Right cardiac atrium (tissue), 5 donors: Measurements from ENCODE around the gene NUCB2. TPM values are rescaled to one million over a fixed set of nuclear protein-coding genes. Genes with fewer than 3 reads are reported as not detected.
"Not testable (repeated sequence)": the region's sequence is repeated elsewhere in the genome, so short reads cannot be mapped to it uniquely, and the experiment has no call there.

Experiments
- ATAC-seq, 2 donors: fragments of 200-7000 bp; cut with Tn5 transposase; one replicate each; pipeline versions ENCODE4 v1.8.0 to v1.9.1; 2020; ENCODE audit warnings: moderate library complexity in 2 of 2, mild to moderate bottlenecking in 1 of 2
- DNase-seq, 3 donors: peaks; one replicate each; pipeline ENCODE4 v3.0.0-alpha.2; 2020
- H3K27ac ChIP-seq: one replicate; pipeline ENCODE4 v1.5.1; 2013; ENCODE audit warnings: mild to moderate bottlenecking, low read length, control low read depth, moderate library complexity
- H3K27me3 ChIP-seq: one replicate; pipeline ENCODE4 v1.6.1; 2013; ENCODE audit not compliant: control insufficient read depth, insufficient read depth
- H3K4me1 ChIP-seq: one replicate; pipeline ENCODE4 v1.6.1; 2013; ENCODE audit warnings: low read length; ENCODE audit not compliant: control insufficient read depth, insufficient read depth
- H3K4me3 ChIP-seq: one replicate; pipeline ENCODE4 v1.5.1; 2013; ENCODE audit warnings: low read length, control low read depth
- H3K9me3 ChIP-seq: one replicate; pipeline ENCODE4 v1.6.1; 2013; ENCODE audit warnings: low read length; ENCODE audit not compliant: control insufficient read depth
- WGBS: extraction: QIAGEN DNeasy Blood & Tissue Kit; methylation state at CpG from one replicate; pipeline ENCODE4 v1.1.7; 2013; 5-methylcytosine and 5-hydroxymethylcytosine counted together
- intact Hi-C, 4 donors: fragments of 100-400 bp; cut with DNase I; formaldehyde crosslinking; loops; one replicate each; pipeline versions ENCODE4 v1.11.0 to v1.14.0; 2022 to 2023
- long read RNA-seq, 4 donors: library from polyadenylated mRNA; unstranded; transcript quantifications; one replicate each; pipeline ENCODE4 v2.0.0, GENCODE V29; 2020 to 2021
- polyA plus RNA-seq: library from polyadenylated mRNA; stranded (reverse); fragments of 200-250 nt; gene quantifications from one replicate; pipeline ENCODE4 v1.2.3, GENCODE V29; 2013
- total RNA-seq, 4 donors: library from RNA; stranded (reverse); fragmentation: NEBNext Ultra II Directional; extraction: Animal tissue kit (Norgen Biotek cat#: 25700); gene quantifications; one replicate each; pipeline ENCODE4 v1.2.1, GENCODE V29; 2021
- donor health status: healthy with polysubstance abuse.
- donor health status: DM: no; HTN: yes; CAD: no.
- donor health status: DM: no; HTN: no; CAD: no.
- donor health status: DM: no; HTN: yes; CAD: no; lungs with severe emphysema.
- donor health status: DM: yes; HTN: yes; CAD: no.

The NUCB2 gene
- total RNA-seq, result 100 to 1,000 TPM; 118 to 172 (median 137) TPM
- 135 TPM for polyA plus RNA-seq
- long read RNA-seq, donor 1, transcript NUCB2-208 (14 exons, 2,274 nt), result major isoform, 61 of 238 reads
- long read RNA-seq, donor 1, partial matches to known transcripts, result 76 of 238 reads
- long read RNA-seq, donor 1, other reads (novel, unspliced or antisense), result 100 of 238 reads
- long read RNA-seq, donor 2, transcript NUCB2-208 (14 exons, 2,274 nt), result major isoform, 28 of 79 reads
- long read RNA-seq, donor 2, partial matches to known transcripts, result 8 of 79 reads
- long read RNA-seq, donor 2, other reads (novel, unspliced or antisense), result 43 of 79 reads
- long read RNA-seq, donor 3, transcript NUCB2-208 (14 exons, 2,274 nt), result major isoform, 40 of 145 reads
- long read RNA-seq, donor 3, partial matches to known transcripts, result 32 of 145 reads
- long read RNA-seq, donor 3, other reads (novel, unspliced or antisense), result 73 of 145 reads
- long read RNA-seq, donor 4, transcript NUCB2-208 (14 exons, 2,274 nt), result major isoform, 49 of 100 reads
- long read RNA-seq, donor 4, partial matches to known transcripts, result 6 of 100 reads
- long read RNA-seq, donor 4, other reads (novel, unspliced or antisense), result 44 of 100 reads

DNA sequence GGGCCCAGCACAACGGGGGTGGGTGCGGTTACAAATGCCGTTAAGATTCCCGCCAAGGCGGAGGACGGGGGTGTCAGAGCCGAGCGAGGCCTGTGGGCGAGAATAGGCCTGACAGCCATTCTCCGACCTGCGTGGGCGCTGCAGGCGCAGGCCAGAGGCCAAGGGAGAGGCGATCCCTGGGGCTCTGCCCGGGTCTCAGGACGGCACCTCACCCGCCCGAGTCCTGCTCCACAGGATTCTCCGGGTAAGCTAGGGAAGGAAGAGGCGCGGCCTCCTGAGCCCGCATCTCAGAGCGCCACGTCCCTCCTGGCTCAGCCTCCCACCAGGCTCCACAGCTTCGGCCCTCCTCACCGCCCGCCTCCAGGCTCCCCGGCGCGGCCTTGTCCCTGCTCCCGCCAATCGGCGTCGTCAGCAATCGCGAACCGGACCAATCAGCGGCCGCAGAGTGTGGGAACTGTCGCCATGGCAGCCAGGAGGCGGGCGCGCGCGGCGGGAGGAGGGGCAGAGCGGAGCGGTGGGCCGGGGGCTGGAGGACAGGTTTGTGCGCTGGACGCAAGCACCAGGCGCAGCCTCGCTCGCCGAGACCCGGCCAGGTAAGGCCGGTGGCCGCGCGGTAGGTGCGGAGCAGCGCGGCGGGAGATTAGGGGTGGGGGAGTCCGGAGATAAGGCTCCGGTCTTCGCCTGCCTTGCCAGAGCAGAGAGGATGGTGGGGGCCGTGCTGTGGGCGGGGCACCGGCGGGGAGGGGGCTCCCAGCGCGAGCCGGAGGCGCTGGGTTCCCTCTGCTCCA, at the start of gene NUCB2:
TSS of gene NUCB2 (plus strand) at position 504 of the 788 bp plus-strand sequence. CDS start 18,585 bp downstream, outside the sequence.
- ATAC-seq (peak; percentile 99), DNase-seq (peak; percentile 99)
- peak within 1 kb of the TSS; percentile 73 for H3K4me3 ChIP-seq
- no peaks in the 10 kb centered on the region for H3K9me3 ChIP-seq
- H3K27ac ChIP-seq, result peak within 1 kb of the TSS; percentile 79
- intact Hi-C loops, result no loop called here
- no peaks in the 10 kb centered on the region for H3K4me1 ChIP-seq
- H3K27me3 ChIP-seq, result no peaks in the 10 kb centered on the region
- WGBS, result under 1% methylated on average over 75 of the region's 75 CpGs

GRCh38 chr11:17228186-17228925, 48.2 kb upstream of the NUCB2 start:
- not testable (repeated sequence) for H3K4me1 ChIP-seq, H3K9me3 ChIP-seq, H3K27me3 ChIP-seq, DNase-seq, ATAC-seq, H3K27ac ChIP-seq, H3K4me3 ChIP-seq
- intact Hi-C loops, result loop anchor here in 1 of 4 donors (10.0 kb wide), 1 partner anchor 276 kb away; no protein-coding TSS in a partner anchor
- 94% methylated on average over 38 of the region's 38 CpGs for WGBS

DNA sequence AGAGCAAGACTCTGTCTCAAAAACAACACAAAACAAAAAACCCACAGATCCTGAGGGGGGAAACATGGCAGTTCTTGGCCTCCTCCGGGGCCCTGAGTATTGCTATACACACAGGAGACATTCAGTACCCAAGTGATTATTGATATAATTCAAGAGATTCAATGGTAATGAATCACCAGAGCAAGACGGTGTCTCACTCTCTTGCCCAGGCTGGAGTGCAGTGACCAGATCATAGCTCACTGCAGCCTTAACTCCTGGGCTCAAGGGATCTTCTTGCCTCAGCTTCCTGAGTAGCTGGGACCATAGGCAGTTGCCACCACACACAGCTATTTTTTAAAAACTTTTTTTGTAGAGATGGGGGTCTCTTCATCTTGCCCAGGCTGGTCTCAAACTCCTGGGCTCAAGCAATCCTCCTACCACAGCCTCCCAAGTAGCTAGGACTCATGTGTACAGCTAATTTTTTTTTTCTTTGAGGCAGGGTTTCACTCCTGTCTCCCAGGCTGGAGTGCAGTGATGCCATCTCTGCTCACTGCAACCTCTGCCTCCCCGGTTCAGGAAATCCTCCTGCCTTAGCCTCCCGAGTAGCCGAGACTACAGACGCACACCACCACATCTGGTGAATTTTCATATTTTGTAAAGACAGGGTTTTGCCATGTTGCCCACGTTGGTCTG, 46.9 kb upstream of the NUCB2 start:
- Histone ChIP-seq H3K9me3 (no peaks in the 10 kb centered on the region), H3K27me3 (no peaks in the 10 kb centered on the region), H3K4me1 (no peaks in the 10 kb centered on the region), H3K4me3 (no peak overlapping the region), H3K27ac (no peak overlapping the region)
- ATAC-seq (no peak), DNase-seq (no peak)
- intact Hi-C loops, result loop anchor here in 3 of 4 donors (10.0 kb wide), 2 partner anchors 145 to 275 kb away; no protein-coding TSS in a partner anchor
- WGBS, result 69% methylated on average over 7 of the region's 7 CpGs

GRCh38 chr11:17230867-17231851, 45.4 kb upstream of the NUCB2 start:
- Histone ChIP-seq H3K27ac (no peak overlapping the region), H3K4me3 (no peak overlapping the region), H3K9me3 (no peaks in the 10 kb centered on the region), H3K4me1 (no peaks in the 10 kb centered on the region), H3K27me3 (no peaks in the 10 kb centered on the region)
- DNase-seq, result no peak
- 80% methylated on average over 3 of the region's 3 CpGs for WGBS
- ATAC-seq, result no peak
- intact Hi-C loops, result loop anchor here in 2 of 4 donors (10.0 kb wide), 2 partner anchors 144 to 274 kb away; no protein-coding TSS in a partner anchor

DNA sequence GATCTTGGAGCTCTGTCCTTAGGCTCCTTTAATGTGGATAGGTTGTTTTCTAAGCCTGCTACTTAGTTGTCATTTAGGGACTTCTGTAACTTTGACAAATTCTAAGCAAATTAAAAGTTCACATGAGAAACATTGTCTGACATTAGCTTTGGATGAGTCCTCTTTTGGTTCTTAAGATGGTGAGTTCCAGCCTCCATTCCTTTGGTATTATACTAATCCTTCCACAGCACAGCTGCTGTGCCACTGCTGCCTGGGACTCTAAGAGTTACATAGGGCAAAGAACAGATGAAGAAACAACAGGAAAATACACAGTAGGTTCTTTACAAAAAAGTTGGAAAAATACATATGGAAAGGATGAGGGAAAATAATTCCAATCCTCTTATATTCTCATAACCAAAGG, 43.4 kb upstream of the NUCB2 start:
- intact Hi-C loops, result loop anchor here in 2 of 4 donors (10.0 kb wide), 2 partner anchors 142 to 272 kb away; no protein-coding TSS in a partner anchor

GRCh38 chr11:17238377-17238776, 38.2 kb upstream of the NUCB2 start:
- Histone ChIP-seq H3K4me1 (no peaks in the 10 kb centered on the region), H3K27ac (no peak overlapping the region), H3K9me3 (no peaks in the 10 kb centered on the region), H3K27me3 (no peaks in the 10 kb centered on the region), H3K4me3 (no peak overlapping the region)
- intact Hi-C loops, result loop anchor here in 2 of 4 donors (10.0 kb wide), 2 partner anchors 136 to 266 kb away; no protein-coding TSS in a partner anchor
- ATAC-seq (no peak), DNase-seq (no peak)
- 62% methylated on average over 3 of the region's 3 CpGs for WGBS

More for the DNA sequence above, 43.4 kb upstream of the NUCB2 start:
- Histone ChIP-seq H3K4me1 (no peaks in the 10 kb centered on the region), H3K27ac (no peak overlapping the region), H3K4me3 (no peak overlapping the region), H3K9me3 (no peaks in the 10 kb centered on the region), H3K27me3 (no peaks in the 10 kb centered on the region)
- no peak for DNase-seq
- no peak for ATAC-seq

GRCh38 chr11:17239927-17240326, 36.6 kb upstream of the NUCB2 start:
- not testable (repeated sequence) for H3K27me3 ChIP-seq, H3K9me3 ChIP-seq, H3K27ac ChIP-seq, DNase-seq, H3K4me1 ChIP-seq, ATAC-seq, H3K4me3 ChIP-seq
- 89% methylated on average over 4 of the region's 4 CpGs for WGBS
- intact Hi-C loops, result loop anchor here in 3 of 4 donors (10.0 kb wide), 3 partner anchors 135 to 275 kb away; no protein-coding TSS in a partner anchor

DNA sequence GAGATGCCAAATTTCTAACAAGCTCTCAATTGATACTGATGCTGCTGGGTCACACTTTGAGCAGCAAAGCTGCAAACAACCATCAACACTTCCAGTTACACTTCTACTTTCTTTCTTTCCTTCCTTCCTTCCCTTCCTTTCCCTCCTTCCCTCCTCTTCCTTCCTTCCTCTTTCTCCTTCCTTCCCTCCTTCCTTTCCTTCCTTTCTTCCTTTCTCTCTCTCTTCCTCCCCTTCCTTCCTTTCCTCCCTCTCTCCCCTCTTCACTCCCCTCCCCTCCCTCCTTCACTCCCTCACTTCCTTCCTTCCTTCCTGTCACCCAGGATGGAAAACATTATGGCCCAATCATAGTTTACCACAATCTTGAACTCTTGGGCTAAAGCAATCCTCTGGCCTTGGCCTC, 35.8 kb upstream of the NUCB2 start:
- intact Hi-C loops, result loop anchor here in 1 of 4 donors (10.0 kb wide), 1 partner anchor 274 kb away; no protein-coding TSS in a partner anchor
- Histone ChIP-seq H3K27ac (no peak overlapping the region), H3K4me3 (no peak overlapping the region), H3K27me3 (no peaks in the 10 kb centered on the region), H3K4me1 (no peaks in the 10 kb centered on the region), H3K9me3 (no peaks in the 10 kb centered on the region)
- DNase-seq (no peak), ATAC-seq (no peak)

GRCh38 chr11:17242954-17243353, 33.6 kb upstream of the NUCB2 start:
- H3K27me3 ChIP-seq, H3K9me3 ChIP-seq, DNase-seq, H3K4me1 ChIP-seq, H3K4me3 ChIP-seq, ATAC-seq, H3K27ac ChIP-seq: not testable (repeated sequence)
- intact Hi-C loops, result loop anchor here in 1 of 4 donors (10.0 kb wide), 1 partner anchor 272 kb away; no protein-coding TSS in a partner anchor
- 93% methylated on average over 2 of the region's 4 CpGs for WGBS
